GM12892 (cell line): ENCODE data around the gene MECP2.

Source experiments
- POLR2A ChIP-seq: IDR thresholded peaks from 2 replicates; pipeline ENCODE4 v1.6.1; 2011; ENCODE audit warnings: low read depth, low read length, control low read depth
- POLR2AphosphoS5 ChIP-seq: IDR thresholded peaks from 2 replicates; pipeline ENCODE4 v1.6.1; 2011; ENCODE audit warnings: low read depth, low read length, control low read depth

DNA sequence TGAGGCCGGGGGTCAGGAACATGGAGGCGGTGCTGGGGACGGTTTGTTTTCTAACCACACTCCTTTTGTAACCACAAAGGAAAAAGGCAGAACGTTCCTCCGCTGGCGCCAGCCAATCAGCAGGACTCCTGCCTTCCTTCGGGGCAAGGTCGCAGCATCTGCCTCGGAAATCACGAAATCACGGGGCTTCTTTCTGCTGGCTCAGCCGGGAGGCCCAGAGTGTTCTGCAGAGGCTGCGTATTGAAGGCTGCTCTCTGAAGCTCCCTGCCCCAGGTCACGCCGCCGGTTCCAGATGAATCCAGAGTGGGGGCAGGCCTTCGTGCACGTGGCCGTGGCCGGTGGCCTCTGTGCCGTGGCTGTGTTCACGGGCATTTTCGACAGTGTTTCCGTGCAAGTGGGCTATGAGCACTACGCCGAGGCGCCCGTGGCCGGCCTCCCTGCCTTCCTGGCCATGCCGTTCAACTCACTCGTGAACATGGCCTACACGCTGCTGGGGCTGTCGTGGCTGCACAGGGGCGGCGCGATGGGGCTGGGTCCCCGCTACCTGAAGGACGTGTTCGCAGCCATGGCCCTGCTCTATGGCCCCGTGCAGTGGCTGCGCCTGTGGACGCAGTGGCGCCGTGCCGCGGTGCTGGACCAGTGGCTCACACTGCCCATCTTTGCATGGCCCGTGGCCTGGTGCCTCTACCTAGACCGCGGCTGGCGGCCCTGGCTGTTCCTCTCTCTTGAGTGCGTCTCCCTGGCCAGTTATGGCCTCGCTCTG, 115.6 kb downstream of the MECP2 start:
- no peak for TF ChIP-seq POLR2A
- TF ChIP-seq POLR2AphosphoS5: no peak
